ENCODE results near the gene DPPA4. TPM values are rescaled to one million over a fixed set of nuclear protein-coding genes. Genes with fewer than 3 reads are reported as not detected.
"Not testable (repeated sequence)": the region's sequence is repeated elsewhere in the genome, so short reads cannot be mapped to it uniquely, and the experiment has no call there.

Gene DPPA4
- total RNA-seq, 2 donors from 2014 or later = 132 to 284 TPM

DNA sequence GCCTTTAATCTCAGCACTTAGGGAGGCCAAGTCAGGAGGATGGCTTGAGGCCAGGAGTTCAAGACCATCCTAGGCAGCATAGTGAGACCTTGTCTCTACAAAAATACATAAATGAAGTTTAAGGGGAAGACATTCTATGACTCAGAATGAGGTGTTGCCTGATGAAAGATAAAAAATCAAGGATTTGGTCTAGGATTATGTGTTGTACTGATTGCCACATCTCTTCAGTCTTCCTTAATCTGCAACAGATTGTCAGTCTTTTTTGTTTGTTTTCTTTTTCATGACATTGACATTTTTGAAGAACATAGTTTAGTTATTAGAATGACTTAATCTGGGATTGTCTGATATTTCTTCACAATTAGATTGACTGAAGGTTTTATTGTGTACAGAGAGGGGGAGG lies 26.3 kb upstream of the DPPA4 start:
- Histone ChIP-seq H3K9me3 (ENCODE audit: control insufficient read depth, low read length) (no peaks in the 10 kb centered on the region), H3K36me3 (ENCODE audit: control insufficient read depth, insufficient read depth, low read length) (no peaks in the 10 kb centered on the region), H3K27me3 (ENCODE audit: control insufficient read depth, insufficient read depth, low read length, poor library complexity, severe bottlenecking) (no peaks in the 10 kb centered on the region), H3K4me3 (ENCODE audit: low read length) (no peak overlapping the region), H3K4me1 (ENCODE audit: control insufficient read depth, insufficient read depth, low read length) (no peaks in the 10 kb centered on the region), H3K9ac (ENCODE audit: extremely low read depth, low read length, poor library complexity, severe bottlenecking) (no peak overlapping the region), H3K27ac (ENCODE audit: low read depth, low read length) (no peak overlapping the region)
- H3K4me3 Mint-ChIP-seq = no peak overlapping the region
- H3K27me3 Mint-ChIP-seq (ENCODE audit: insufficient read depth) = no peaks in the 10 kb centered on the region
- no peaks in the 10 kb centered on the region for H3K36me3 Mint-ChIP-seq (ENCODE audit: low read depth)
- TF ChIP-seq, protein P1, sequence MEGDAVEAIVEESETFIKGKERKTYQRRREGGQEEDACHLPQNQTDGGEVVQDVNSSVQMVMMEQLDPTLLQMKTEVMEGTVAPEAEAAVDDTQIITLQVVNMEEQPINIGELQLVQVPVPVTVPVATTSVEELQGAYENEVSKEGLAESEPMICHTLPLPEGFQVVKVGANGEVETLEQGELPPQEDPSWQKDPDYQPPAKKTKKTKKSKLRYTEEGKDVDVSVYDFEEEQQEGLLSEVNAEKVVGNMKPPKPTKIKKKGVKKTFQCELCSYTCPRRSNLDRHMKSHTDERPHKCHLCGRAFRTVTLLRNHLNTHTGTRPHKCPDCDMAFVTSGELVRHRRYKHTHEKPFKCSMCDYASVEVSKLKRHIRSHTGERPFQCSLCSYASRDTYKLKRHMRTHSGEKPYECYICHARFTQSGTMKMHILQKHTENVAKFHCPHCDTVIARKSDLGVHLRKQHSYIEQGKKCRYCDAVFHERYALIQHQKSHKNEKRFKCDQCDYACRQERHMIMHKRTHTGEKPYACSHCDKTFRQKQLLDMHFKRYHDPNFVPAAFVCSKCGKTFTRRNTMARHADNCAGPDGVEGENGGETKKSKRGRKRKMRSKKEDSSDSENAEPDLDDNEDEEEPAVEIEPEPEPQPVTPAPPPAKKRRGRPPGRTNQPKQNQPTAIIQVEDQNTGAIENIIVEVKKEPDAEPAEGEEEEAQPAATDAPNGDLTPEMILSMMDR (conservative IDR thresholded peaks at IDR 0.05) = no peak
- no peaks in the 10 kb centered on the region for H3K4me1 Mint-ChIP-seq
- no peak for DNase-seq
- H3K27ac Mint-ChIP-seq = no peak overlapping the region
- no peaks in the 10 kb centered on the region for H3K9me3 Mint-ChIP-seq

DNA sequence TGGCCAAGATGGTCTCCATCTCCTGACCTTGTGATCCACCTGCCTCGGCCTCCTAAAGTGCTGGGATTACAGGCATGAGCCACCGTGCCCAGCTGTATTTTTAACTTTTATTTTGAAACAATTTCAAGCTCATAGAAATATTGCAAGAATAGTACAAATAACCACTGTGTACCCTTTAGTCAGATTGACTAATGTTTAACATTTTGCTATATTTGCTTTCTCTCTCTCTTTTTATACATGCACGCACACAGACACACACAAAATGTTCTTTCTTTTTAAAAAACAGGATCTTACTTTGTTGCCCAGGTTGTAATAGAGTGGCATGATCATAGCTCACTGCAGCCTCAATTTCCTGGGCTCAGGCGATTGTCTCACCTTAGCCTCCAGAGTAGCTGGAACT lies 25.5 kb upstream of the DPPA4 start:
- Mint-ChIP-seq H3K4me3 (no peak overlapping the region), H3K27ac (no peak overlapping the region)
- 90 to 93% methylated on average over 2 to 4 of the region's 4 CpGs for WGBS, 2 experiments (ENCODE audit: insufficient coverage in 1 of 2, insufficient read length in 1 of 2)

DNA sequence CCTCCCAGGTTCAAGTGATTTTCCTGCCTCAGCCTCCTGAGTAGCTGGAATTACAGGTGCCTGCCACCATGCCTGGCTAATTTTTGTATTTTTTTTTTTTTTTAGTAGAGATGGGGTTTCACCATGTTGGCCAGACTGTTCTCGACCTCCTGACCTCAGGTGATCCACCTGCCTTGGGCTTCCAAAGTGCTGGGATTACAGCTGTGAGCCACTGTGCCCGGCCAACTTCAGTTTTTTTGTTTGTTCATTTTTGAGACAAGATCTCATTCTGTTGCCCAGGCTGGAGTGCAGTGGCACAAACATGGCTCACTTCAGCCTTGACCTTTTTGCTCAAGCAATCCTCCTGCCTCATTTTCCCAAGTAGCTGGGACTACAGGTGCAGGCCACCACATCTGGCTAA lies 21.5 kb upstream of the DPPA4 start:
- not testable (repeated sequence) for H3K36me3 ChIP-seq (ENCODE audit: control insufficient read depth, insufficient read depth, low read length); H3K9me3 Mint-ChIP-seq; H3K27ac ChIP-seq (ENCODE audit: low read depth, low read length); H3K36me3 Mint-ChIP-seq (ENCODE audit: low read depth); H3K9me3 ChIP-seq (ENCODE audit: control insufficient read depth, low read length); H3K27ac Mint-ChIP-seq; H3K4me1 ChIP-seq (ENCODE audit: control insufficient read depth, insufficient read depth, low read length); H3K27me3 ChIP-seq (ENCODE audit: control insufficient read depth, insufficient read depth, low read length, poor library complexity, severe bottlenecking); DNase-seq; H3K4me3 ChIP-seq (ENCODE audit: low read length); H3K4me3 Mint-ChIP-seq; H3K27me3 Mint-ChIP-seq (ENCODE audit: insufficient read depth); H3K9ac ChIP-seq (ENCODE audit: extremely low read depth, low read length, poor library complexity, severe bottlenecking)
- WGBS, 2 experiments (ENCODE audit: insufficient coverage in 1 of 2, insufficient read length in 1 of 2) = 89 to 96% methylated on average over 2 of the region's 2 CpGs
- peaks cover 17% of the 10 kb centered on the region for H3K4me1 Mint-ChIP-seq

More for the DNA sequence above, 25.5 kb upstream of the DPPA4 start:
- Histone ChIP-seq H3K4me1 (ENCODE audit: control insufficient read depth, insufficient read depth, low read length) (no peaks in the 10 kb centered on the region), H3K36me3 (ENCODE audit: control insufficient read depth, insufficient read depth, low read length) (no peaks in the 10 kb centered on the region), H3K9me3 (ENCODE audit: control insufficient read depth, low read length) (no peaks in the 10 kb centered on the region), H3K4me3 (ENCODE audit: low read length) (no peak overlapping the region), H3K27ac (ENCODE audit: low read depth, low read length) (no peak overlapping the region), H3K27me3 (ENCODE audit: control insufficient read depth, insufficient read depth, low read length, poor library complexity, severe bottlenecking) (no peaks in the 10 kb centered on the region), H3K9ac (ENCODE audit: extremely low read depth, low read length, poor library complexity, severe bottlenecking) (no peak overlapping the region)
- TF ChIP-seq, protein P1 (conservative IDR thresholded peaks at IDR 0.05) = no peak
- no peaks in the 10 kb centered on the region for H3K4me1 Mint-ChIP-seq
- no peaks in the 10 kb centered on the region for H3K36me3 Mint-ChIP-seq (ENCODE audit: low read depth)
- H3K9me3 Mint-ChIP-seq = no peaks in the 10 kb centered on the region
- no peaks in the 10 kb centered on the region for H3K27me3 Mint-ChIP-seq (ENCODE audit: insufficient read depth)
- DNase-seq = no peak

DNA sequence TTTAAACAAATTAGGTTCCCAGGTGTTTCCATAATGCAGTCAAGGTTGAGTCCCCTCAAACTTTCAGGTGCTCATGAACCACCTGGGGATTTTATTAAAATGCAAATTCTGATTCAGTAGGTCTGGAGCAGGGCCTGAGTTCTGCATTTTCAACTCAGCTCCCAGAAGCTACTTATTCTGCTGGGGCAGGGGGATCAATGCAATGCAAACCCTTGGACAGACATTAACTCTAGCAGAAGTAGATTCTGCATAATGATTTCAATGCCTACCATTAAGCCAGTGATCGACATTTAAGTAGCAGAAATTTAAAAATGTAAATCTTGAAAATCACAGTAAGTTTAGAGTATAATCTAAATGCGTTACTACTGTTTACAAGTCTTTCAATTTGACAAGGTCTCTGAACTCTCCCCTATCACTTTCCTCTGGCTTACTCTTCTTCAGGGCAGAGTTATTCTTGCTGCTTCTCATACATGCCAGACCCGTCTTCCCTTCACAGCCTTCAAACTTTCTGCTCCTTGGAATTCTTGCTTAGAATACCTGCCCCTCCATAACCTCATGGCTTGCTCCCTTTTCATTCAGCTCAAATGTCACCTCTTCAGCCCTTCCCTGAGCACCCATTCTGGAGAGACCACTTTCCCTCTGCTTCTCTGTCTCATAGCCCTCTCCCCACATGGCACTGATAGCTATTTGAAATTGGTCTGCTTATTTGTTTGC lies 19.3 kb upstream of the DPPA4 start:
- Histone ChIP-seq H3K4me1 (ENCODE audit: control insufficient read depth, insufficient read depth, low read length) (peaks cover 4% of the 10 kb centered on the region), H3K9ac (ENCODE audit: extremely low read depth, low read length, poor library complexity, severe bottlenecking) (no peak overlapping the region), H3K27me3 (ENCODE audit: control insufficient read depth, insufficient read depth, low read length, poor library complexity, severe bottlenecking) (no peaks in the 10 kb centered on the region), H3K36me3 (ENCODE audit: control insufficient read depth, insufficient read depth, low read length) (no peaks in the 10 kb centered on the region), H3K27ac (ENCODE audit: low read depth, low read length) (peak overlapping the region; percentile 80), H3K4me3 (ENCODE audit: low read length) (no peak overlapping the region), H3K9me3 (ENCODE audit: control insufficient read depth, low read length) (no peaks in the 10 kb centered on the region)
- peaks cover 22% of the 10 kb centered on the region for H3K4me1 Mint-ChIP-seq
- WGBS, 2 experiments (ENCODE audit: insufficient coverage in 1 of 2, insufficient read length in 1 of 2) = 59 to 65% methylated on average over 3 of the region's 3 CpGs
- peak overlapping the region; percentile 61 for H3K4me3 Mint-ChIP-seq
- no peaks in the 10 kb centered on the region for H3K9me3 Mint-ChIP-seq
- no peaks in the 10 kb centered on the region for H3K36me3 Mint-ChIP-seq (ENCODE audit: low read depth)
- peak; percentile 58 for DNase-seq
- no peaks in the 10 kb centered on the region for H3K27me3 Mint-ChIP-seq (ENCODE audit: insufficient read depth)
- H3K27ac Mint-ChIP-seq = peak overlapping the region; percentile 43
- TF ChIP-seq, protein P1 (conservative IDR thresholded peaks at IDR 0.05) = no peak

Measured in endodermal cell (in vitro differentiated cells).